Ascending aorta (tissue), 2 donors: Measurements from ENCODE around the gene FCER2. TPM values are rescaled to one million over a fixed set of nuclear protein-coding genes. Genes with fewer than 3 reads are reported as not detected.

Source experiments
- DNase-seq, 2 donors: peaks; one replicate each; pipeline ENCODE4 v3.0.0-alpha.2; 2019; ENCODE audit warnings: low spot score in 2 of 2
- H3K27ac ChIP-seq, 2 donors: fragments of 200-600 bp; sonication (generic); one replicate each; pipeline ENCODE4 v1.5.1; 2016 to 2017; ENCODE audit warnings: mild to moderate bottlenecking in 1 of 2
- H3K27me3 ChIP-seq: fragments of 200-600 bp; sonication (generic); one replicate; pipeline ENCODE4 v1.5.1; 2017
- H3K36me3 ChIP-seq, 2 donors: fragments of 200-600 bp; sonication (generic); one replicate each; pipeline ENCODE4 v1.5.1; 2016
- H3K4me1 ChIP-seq, 2 donors: fragments of 200-600 bp; sonication (generic); one replicate each; pipeline ENCODE4 v1.5.1; 2016 to 2017; ENCODE audit warnings: mild to moderate bottlenecking in 1 of 2
- H3K4me3 ChIP-seq, 2 donors: fragments of 200-600 bp; sonication (generic); one replicate each; pipeline ENCODE4 v1.5.1; 2016 to 2017; ENCODE audit warnings: mild to moderate bottlenecking in 1 of 2
- H3K9me3 ChIP-seq, 2 donors: fragments of 200-600 bp; sonication (generic); one replicate each; pipeline ENCODE4 v1.5.1; 2016
- CTCF ChIP-seq, 3 experiments: fragments of 200-600 bp in 2 of 3; fragments of 450-650 bp in 1 of 3; sonication (generic) in 2 of 3; IDR thresholded peaks; one replicate each; pipeline ENCODE4 v1.5.1; 2016 to 2019; ENCODE audit warnings: antibody characterized with exemption in 3 of 3, mild to moderate bottlenecking in 1 of 3, moderate library complexity in 1 of 3
- intact Hi-C: fragments of 100-400 bp; cut with DNase I; formaldehyde crosslinking; loops from one replicate; pipeline ENCODE4 v1.15.1; 2023
- total RNA-seq: library from RNA; depleted of rRNA; stranded (reverse); fragments of >200 nt; gene quantifications from one replicate; pipeline ENCODE4 v1.1.0, GENCODE V29; 2016

The FCER2 gene
- total RNA-seq, 1 donor from 2014 or later: not detected

- Histone ChIP-seq H3K36me3 (peaks cover 9 to 13% of the 10 kb centered on the region in 2 donors), H3K9me3 (no peaks in the 10 kb centered on the region), H3K4me1 (no peaks in the 10 kb centered on the region), H3K27ac (no peak overlapping the region), H3K4me3 (no peak overlapping the region), H3K27me3 (no peaks in the 10 kb centered on the region)
- DNase-seq: no peak
- TF ChIP-seq CTCF (IDR thresholded peaks at IDR 0.05): no peak
- intact Hi-C loops: no loop called here
These were observed 12.8 kb downstream of the FCER2 start for GRCh38 chr19:7689165-7689564.

GRCh38 chr19:7687177-7687576, 14.8 kb downstream of the FCER2 start:
- H3K4me3 ChIP-seq: no peak overlapping the region
- H3K4me1 ChIP-seq: peaks cover 1% of the 10 kb centered on the region in 2 donors
- no peaks in the 10 kb centered on the region for H3K9me3 ChIP-seq
- intact Hi-C loops: no loop called here
- no peak overlapping the region for H3K27ac ChIP-seq
- no peak for DNase-seq
- peaks cover 27 to 31% of the 10 kb centered on the region in 2 donors for H3K36me3 ChIP-seq
- no peaks in the 10 kb centered on the region for H3K27me3 ChIP-seq
- TF ChIP-seq CTCF (IDR thresholded peaks at IDR 0.05): no peak

- Histone ChIP-seq H3K4me3 (no peak overlapping the region), H3K27me3 (no peaks in the 10 kb centered on the region), H3K9me3 (no peaks in the 10 kb centered on the region), H3K36me3 (peaks cover 28 to 33% of the 10 kb centered on the region in 2 donors), H3K27ac (no peak overlapping the region), H3K4me1 (peaks cover 4 to 8% of the 10 kb centered on the region in 2 donors)
- no peak for TF ChIP-seq CTCF (IDR thresholded peaks at IDR 0.05)
- no peak for DNase-seq
- intact Hi-C loops: no loop called here
These were observed 16.1 kb downstream of the FCER2 start for GRCh38 chr19:7685546-7686445.

- Histone ChIP-seq H3K36me3 (peaks cover 28 to 33% of the 10 kb centered on the region in 2 donors), H3K27ac (no peak overlapping the region)
- intact Hi-C loops: no loop called here
These were observed 19.6 kb downstream of the FCER2 start for GRCh38 chr19:7682175-7682855.

More at GRCh38 chr19:7682175-7682855, 19.6 kb downstream of the FCER2 start:
- no peak for TF ChIP-seq CTCF (IDR thresholded peaks at IDR 0.05)
- no peaks in the 10 kb centered on the region for H3K9me3 ChIP-seq
- H3K4me3 ChIP-seq: peak overlapping the region; percentile 98 to 99
- H3K4me1 ChIP-seq: peaks cover 4 to 11% of the 10 kb centered on the region in 2 donors
- no peaks in the 10 kb centered on the region for H3K27me3 ChIP-seq
- DNase-seq: no peak
